Iris pigment epithelial cell (primary cell): ENCODE data around the gene CPLX3.

Experiments
- DNase-seq: peaks from one replicate; pipeline ENCODE4 v3.0.0-alpha.2; 2011; ENCODE audit warnings: low read depth

Gene CPLX3

DNA sequence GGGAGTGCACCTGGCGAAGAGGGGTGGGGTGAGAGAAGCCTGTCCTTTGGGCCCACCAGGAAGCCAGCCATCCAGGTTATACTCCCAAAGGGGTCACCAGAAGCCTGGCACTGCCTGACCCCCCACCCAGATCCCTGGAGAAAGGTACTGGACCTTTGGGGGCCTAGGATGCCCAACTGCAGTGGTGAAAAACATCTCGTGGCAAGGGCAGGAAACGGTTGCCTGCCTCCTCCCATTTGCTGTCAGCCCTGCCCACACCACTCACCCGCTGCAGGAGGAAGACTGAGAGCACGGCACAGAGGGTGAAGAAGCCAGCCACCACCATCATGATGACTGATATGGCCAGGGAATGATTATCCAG, 18.8 kb downstream of the CPLX3 start:
- DNase-seq: no peak

DNA sequence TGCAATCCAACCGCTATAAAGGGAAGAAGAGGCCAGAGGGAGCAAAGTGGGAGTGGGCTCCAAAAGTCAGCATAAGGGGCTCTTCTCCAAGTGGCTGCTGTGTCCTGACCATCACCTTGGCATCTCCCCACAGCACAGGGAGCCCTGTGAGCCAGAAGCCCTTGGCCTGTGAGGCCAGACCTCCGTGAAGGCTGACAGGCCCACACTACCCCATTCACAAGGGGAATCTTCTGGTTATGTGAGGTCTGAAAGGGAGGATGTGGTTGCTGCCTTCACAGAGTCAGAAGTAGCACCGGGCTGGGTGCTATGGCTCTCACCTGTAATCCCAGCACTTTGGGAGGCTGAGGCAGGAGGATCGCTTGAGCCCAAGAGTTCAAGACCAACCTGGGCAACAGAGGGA, 19.2 kb downstream of the CPLX3 start:
- DNase-seq: no peak

DNA sequence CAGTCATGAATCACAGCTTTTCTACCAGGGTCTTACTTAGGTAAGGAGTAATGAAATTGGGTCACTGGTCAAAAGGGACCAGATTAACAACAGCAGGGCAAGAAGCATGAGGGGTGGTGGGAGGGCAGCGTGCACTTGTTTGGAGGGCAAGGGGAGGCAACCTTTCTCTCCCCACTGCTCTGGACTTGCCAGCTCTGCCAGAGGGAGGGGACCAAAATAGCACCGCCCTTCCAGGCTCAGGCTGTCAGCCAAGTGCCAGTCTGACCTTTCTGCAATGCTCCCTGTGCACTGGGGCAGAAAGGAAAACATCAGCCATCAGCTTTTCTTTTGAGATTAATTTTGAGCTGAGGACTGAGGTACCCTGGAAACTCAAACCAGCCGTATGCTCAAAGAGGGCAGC, 21.0 kb downstream of the CPLX3 start:
- DNase-seq: no peak

DNA sequence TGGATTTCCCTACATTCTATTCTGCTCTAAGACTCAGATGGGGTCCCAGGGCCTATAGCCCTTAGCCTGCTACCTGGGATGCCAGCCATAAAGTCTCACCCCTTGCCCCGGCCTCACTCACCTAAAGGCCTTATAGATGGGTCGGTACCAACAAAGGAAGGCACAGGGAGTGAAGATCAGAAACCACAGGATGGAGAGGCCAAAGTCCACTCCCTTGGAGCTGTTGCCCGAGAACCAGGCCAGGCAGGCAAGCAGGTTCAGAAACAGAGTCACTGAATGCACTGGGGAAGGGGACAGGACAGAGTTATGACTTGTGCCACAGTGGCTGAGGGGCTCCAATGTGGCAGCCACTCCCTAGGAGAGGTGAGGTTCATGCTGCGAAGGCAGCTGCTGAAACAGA, 24.0 kb downstream of the CPLX3 start:
- DNase-seq: no peak

DNA sequence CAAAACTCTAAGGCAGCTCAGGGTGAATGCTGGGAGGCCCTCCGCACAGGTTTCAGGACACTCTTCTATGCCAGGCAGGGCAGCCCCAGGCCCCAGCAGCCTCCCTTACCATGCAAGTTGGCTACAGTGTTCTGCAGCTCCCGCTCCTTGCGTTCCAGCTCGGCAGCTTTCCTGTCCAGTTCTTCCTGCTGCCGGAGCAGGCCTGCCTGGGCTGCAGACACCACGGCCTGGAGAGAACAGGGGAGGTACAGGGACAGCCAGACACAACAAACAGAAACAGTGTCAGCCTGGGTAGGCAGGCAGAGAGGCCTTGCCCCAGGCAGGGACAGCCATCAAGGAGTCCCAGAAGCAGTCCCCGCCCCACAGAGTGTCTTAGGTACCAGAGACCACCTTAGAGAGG, 25.5 kb downstream of the CPLX3 start:
- DNase-seq: no peak

DNA sequence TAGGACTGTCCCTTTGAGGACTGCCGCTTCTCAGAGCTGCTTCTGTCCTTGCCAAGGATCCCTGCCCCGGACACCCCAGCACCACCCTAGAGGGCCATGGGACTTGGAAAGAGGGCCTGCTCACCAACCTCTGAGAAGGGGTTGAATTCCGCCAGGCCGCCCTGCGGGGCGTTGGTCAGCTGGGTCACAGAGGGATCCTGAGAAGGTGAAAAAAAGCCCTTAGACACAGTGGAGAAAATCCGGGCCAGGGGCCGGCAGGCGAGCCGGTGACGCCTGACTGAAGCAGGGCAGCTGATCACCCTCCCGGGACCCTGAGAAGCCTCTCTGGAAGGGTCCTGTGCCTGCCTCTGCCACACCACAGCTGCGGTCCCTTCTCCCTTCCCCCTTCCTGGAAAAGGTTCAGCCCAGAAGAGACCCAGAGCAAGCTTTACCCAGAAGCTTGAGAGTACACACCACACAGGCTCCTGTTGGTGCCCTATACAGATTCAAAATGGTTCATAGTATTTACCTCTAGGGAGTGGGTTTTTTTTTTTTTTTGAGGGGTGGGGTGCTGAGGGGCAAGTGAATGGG, 28.1 kb downstream of the CPLX3 start:
- DNase-seq: no peak

DNA sequence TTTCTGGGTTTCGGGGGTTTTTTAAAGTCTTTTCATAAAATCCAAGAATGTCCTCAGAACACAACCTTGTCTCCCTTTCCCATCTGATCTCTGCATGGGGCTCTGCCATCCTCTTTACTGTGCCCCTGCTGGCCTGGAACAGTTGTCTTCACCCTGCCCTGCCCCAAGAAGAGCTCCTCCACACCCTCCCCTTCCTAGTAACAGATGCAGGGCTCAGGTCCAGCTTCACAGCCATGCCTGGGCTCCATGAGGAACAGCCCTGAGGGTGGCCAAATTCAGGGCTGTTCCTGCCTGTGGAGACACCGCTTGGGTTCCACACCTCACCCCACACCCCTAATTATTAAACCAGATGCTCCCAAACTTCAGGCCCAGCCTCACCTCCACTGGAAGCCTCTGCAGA, 29.4 kb downstream of the CPLX3 start:
- no peak for DNase-seq

DNA sequence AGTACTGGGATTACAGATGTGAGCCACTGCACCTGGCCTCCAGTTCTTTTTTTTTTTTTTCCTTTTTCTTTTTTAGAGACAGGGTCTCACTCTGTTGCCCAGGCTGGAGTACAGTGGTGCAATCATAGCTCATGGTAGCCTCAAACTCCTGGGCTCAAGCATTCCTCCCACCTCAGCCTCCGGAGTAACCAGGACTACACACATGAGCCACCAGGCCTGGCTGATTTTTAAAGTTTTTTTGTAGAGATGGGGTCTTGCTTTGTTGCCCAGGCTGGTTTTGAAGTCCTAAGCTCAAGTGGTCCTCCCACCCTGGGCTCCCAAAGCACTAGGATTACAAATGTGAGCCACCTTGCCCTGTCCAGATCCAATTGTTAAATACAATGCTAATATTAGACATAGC, 30.1 kb downstream of the CPLX3 start:
- no peak for DNase-seq

DNA sequence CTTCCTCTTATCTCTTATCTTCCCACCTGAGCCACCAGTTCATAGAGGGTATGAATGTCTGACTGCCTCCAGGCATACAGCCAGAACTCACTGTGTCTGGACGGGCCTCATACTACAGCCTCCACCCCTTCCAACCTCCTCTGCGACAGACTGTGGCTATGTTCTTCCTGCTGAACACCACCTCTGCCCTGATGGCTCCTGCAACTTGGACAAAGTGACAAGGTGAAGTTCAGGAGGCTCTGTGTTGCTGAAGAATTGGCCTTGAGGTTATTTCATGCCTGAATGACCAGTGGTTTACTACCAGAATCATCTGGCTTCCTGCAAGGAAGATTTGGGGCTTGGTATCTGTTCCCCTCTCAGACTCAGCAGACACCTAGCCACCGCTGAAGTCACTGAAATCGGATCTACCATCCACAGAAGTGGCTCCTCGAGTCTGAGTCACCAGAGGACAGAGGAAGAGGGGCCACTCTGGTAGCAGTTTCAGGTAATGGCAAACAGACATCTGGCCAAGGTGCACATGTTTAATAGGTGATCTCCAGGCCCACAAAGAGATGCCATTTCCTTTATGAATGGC, 30.7 kb downstream of the CPLX3 start:
- DNase-seq: no peak

DNA sequence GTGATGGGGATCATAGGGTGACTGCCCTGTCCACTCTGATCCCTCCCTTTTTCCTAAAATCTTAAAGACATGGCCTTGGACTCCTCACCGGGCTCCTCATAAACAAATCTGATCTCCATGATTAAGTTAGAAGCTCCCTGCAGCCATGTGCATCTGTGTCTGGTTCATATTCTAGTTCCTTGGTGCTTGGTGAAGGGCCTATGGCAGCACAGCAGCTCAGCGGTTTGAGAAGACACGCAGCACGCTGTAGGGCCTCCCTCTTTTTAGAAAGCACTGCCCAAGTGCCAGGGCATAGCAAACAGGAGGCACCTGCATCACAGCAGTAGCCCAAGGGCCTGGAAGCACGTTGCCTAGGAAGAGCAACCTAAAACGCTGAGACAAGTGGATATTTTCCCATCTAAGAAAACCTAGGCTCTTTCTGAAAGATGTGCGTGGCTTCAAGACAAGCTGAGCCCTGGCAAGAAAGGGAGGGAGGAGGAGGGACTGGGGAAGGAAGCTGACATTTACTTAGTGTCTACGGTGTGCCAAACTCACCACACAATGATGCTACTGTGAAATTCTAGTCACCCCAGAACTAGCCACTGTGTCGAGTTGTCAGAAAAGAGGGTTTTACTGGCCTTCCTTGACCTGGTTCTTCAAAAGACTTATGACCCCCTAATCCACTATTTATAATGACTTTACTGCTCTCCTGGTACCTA, 31.4 kb downstream of the CPLX3 start:
- DNase-seq: no peak

DNA sequence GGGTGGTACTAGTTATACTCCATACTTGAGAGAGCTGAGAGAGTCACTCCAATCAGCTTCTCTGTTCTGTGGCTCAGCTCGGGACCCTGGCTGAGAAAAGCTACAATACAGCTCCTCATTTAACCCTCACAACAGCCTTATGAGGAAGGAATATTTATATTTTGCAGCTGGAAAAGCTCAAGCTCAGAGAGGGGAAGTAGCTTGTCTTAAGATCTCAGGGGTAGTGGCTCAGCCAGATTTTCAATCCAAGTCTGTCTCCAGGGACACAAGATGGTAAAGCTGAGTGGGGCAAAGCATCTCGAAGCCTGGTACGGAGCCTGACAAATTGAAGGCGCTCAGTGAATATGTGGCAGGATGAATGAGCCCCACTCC, 31.9 kb downstream of the CPLX3 start:
- DNase-seq: no peak

DNA sequence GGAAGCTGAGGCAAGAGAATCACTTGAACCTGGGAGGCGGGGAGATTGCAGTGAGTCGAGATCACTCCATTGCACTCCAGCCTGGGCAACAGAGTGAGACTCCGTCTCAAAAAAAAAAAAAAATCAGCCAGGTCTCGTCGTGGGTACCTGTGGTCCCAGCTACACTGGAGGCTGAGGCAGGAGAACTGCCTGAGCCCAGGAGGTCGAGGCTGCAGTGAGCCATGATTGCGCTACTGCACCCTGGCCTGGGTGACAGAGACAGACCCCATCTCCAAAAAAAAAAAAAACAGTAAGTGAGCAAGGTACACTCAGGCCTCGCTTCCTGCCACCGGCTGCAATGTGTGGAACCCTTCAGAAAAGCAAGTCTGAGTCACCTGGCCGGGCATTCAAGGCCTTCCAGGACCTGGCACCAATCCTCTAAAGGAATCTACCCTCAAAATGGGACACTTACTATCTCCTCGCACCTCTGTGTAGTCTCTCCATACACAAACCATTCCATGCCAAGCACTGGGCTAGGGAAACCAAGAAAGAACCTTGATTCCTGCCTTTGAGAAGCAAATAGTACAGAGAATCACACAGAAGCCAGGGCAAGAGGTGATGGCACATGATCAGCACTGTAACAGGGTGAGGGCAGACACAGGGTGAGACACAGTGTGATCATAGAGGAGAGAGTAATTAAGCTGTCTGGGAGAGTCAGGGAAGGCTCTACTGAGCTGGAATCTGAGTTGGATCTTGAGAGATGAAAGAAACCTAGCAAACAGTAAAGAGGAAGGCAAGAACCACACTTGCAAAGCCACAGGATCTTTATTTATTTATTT, 37.0 kb downstream of the CPLX3 start:
- peak; percentile 28 for DNase-seq

DNA sequence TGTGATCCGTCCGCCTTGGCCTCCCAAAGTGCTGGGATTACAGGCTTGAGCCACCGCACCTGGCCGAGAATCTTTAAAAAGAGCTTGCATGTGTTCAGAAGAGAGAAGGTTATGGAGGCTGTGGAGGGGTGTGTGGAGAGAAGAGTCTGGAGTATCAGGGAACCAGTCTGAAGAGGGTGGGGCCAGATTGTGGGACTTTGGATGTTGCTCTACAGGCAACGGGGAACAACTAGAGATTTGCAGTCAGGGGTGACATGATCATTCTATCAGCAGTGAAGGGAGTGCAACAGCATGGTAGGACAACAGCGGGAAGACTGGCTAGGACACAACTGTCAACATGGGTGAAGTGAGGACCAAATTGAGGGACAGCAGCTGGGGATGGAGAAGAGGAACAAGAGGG, 37.9 kb downstream of the CPLX3 start:
- no peak for DNase-seq

DNA sequence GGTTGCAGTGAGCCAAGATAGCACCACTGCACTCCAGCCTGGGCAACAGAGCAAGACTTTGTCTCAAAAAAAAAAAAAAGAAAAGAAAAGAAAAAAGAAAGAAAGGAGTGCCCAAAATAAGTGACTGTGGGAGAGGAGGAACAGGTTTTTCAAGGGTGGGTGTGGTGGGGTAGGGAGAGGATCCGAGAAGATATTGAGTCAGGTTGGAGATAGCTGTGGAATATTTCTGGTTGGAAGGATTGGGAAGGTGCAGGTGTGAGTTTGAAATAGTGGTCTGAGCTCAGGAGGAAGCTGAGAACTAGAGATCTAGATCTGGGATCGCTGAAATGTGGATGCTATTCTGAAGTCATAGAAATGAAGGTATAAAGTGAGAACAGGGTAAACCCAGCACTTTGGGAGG, 38.9 kb downstream of the CPLX3 start:
- DNase-seq: no peak

DNA sequence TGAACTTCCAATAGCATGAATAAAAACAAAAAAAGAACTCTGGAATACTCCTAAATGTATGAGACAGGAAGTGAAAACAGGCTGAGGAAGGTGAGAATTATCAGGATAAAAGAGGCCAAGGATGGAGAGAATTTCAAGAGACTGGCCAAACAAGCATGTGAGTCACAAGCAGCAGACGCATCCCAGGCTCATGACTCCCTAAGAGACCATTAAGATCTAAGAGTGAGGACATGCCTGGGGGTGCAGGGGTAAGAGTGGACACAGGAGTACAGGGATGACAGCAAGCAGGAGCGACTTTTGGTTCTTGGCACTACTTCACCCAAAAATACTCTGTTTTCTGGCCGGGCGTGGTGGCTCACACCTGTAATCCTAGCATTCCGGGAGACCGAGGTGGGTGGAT, 39.7 kb downstream of the CPLX3 start:
- DNase-seq: peak; percentile 85

DNA sequence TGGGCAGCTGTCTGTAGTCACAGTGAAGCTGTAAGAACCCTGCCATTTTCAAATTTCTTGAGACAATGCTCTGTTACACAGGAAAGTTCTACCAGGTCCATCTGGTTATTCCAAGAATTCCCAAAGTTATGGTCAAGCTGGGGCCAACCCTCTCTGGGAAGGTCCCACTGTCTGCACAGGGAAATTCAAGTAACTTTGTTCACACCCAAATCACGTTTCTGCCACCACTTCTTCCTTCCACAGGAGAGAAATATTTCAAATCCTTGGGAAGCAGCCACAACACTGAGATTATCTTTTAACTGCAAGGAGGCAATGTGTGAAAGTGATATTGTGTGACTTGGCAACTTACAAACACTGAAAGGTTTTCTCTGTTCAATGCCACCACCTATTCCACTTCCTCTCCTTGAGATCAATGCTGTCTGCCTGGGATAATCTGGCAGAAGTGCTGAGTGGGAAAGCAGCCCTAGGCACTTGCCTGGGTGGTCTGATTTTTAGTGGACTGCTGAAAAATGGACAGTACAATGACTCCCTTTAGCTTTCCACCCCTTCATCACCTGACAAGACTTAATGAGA, 41.1 kb downstream of the CPLX3 start:
- no peak for DNase-seq

DNA sequence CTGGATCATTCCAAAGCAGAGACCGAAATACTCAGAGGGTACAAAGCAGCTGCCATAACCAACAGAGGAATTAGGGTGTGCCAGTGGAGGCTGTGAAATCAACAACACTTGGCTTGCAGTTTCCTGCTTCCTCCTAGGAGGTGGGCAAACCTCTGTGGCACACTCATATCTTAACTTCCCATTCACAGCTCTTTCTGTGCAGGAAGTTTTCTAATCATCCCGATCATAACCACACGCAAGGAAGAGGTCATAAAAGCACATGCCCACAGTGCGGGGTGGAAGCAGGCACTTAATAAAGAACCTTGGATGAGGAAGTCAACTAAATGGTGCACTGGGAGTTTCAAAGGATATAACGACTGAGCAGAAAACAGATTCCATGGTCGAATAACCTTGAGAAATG, 41.6 kb downstream of the CPLX3 start:
- no peak for DNase-seq

DNA sequence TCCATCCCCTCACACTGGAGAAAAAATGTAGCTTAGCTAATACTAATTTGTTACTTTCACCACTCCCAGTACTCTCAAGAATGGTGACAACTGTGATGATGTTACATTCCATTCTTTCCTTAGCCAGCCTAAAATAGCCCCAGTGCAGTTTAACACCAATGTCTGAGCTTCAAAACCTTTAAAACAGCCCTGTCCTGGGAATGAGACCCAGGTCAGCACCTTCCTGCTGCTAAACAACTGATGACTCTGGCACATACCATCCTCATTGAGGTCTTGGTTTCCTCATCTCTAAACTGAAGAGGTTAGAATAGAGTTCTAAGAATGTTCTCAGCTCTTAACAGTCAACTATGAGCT, 42.9 kb downstream of the CPLX3 start:
- no peak for DNase-seq

DNA sequence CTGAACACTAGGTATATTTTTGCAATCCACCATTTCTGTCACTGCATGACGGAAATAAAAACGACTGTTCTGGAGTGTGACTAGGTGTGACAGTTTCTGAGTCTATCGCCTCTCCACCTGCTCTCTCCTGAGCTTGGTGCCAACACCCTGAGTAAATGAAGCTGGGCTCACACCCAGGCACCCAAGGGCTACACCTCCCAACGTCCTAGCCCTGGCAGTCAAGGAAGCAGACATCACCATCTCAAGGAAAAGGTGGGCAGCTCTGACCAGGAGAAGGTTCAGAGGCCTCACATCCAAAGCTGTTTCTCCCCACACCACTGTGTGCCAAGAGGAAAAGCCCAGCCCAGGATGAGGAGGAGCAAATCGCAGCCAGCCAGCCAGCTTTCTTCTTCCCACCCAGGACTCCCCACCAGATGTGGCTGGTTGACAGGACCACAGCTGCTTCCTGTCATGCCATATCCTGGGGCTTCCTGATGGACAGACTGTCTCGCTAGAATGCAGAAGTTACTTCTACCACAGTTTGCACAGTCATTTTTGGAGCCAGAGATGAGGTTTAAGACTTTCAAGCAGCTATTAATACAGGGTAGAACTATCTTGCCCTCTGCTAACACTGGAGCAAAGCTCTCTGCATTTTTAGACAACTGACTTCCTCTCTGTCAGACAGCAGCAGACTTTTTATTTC, 43.4 kb downstream of the CPLX3 start:
- DNase-seq: no peak

DNA sequence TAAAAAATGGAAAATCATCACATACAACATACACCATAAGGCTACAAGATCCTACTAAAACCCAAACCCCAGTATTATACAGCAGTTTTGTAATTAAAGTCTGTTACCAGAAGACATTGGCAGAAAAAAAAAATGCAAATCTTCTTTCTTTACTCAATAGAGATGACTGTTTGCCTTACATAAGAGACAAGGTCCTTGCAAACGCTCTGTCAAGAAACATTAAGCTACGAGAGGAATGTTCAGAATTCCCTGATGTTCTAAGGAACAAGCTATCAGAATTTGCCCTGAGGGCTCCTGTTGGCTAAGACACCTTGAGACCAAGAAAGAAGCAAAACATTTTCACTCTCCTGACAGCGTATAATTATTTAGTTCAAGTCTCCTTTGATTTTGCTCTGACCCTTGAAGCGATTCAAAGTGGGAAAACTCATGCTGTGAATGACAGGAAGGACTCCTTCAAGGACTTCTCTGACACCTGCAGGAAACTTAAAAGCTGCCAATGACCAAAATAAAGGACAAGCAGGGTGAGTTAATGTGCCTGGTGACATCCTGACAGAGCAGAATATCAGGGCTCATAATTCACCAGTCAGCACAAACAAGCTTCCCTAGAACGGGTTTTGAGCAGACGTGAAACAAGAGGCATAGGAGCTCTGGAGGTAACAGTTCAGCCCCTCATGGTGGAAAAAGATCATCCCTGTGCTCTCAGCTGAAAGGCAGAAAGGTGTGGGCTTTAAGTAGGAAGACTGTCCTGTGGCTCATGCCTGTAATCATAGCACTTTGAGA, 44.2 kb downstream of the CPLX3 start:
- DNase-seq: peak; percentile 41

DNA sequence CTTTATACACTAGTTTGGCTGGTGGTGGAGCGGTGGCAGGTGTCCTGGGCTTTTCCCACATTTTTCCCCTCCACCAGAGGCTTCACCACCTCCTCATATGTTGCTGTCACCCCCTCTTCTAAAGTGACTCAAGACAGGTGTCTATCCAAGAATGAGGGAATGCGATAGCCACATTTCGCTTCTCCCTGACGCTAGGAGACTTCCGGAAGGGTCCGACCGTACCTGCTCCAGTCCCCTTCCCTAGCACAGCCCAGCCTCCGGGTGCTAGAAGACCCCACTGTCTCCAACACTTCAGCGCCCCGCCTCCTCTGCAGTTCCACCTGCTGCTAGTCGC, 46.2 kb downstream of the CPLX3 start:
- no peak for DNase-seq
